GM21717 (cell line): ENCODE measurements around the gene PPP2R3A.

ENCODE experiments used
- ATAC-seq: cut with Tn5 transposase; IDR thresholded peaks from one replicate; pipeline ENCODE4 v1.9.1; 2021; ENCODE audit warnings: mild to moderate bottlenecking, moderate library complexity; ENCODE audit not compliant: unreplicated experiment

The PPP2R3A gene

GRCh38 chr3:136022529-136023263 is 57.2 kb downstream of the PPP2R3A start:
- no peak for ATAC-seq

- no peak for ATAC-seq
These were observed 57.9 kb downstream of the PPP2R3A start for GRCh38 chr3:136023264-136023978.

GRCh38 chr3:136036306-136036705 is 70.8 kb downstream of the PPP2R3A start:
- no peak for ATAC-seq

GRCh38 chr3:136038668-136039067 is 73.1 kb downstream of the PPP2R3A start:
- no peak for ATAC-seq

- ATAC-seq, result no peak
These were observed 77.2 kb downstream of the PPP2R3A start for GRCh38 chr3:136042608-136043221.

GRCh38 chr3:136044980-136045745 is 79.6 kb downstream of the PPP2R3A start:
- ATAC-seq, result no peak

GRCh38 chr3:136048068-136048467 is 82.5 kb downstream of the PPP2R3A start:
- no peak for ATAC-seq

GRCh38 chr3:136050250-136050649 is 84.7 kb downstream of the PPP2R3A start:
- no peak for ATAC-seq

- ATAC-seq, result no peak
These were observed 90.0 kb downstream of the PPP2R3A start for GRCh38 chr3:136055491-136055890.

GRCh38 chr3:136067211-136067610 is 101.7 kb downstream of the PPP2R3A start:
- ATAC-seq, result no peak

GRCh38 chr3:136068708-136069107 is 103.2 kb downstream of the PPP2R3A start:
- no peak for ATAC-seq

GRCh38 chr3:136069933-136070332 is 104.4 kb downstream of the PPP2R3A start:
- no peak for ATAC-seq

- no peak for ATAC-seq
These were observed 104.8 kb downstream of the PPP2R3A start for GRCh38 chr3:136070334-136070733.

GRCh38 chr3:136070953-136071949 is 105.7 kb downstream of the PPP2R3A start:
- no peak for ATAC-seq

- ATAC-seq, result no peak
These were observed 109.1 kb downstream of the PPP2R3A start for GRCh38 chr3:136074546-136075170.

- ATAC-seq, result no peak
These were observed 109.8 kb downstream of the PPP2R3A start for GRCh38 chr3:136075218-136075808.

GRCh38 chr3:136075811-136076210 is 110.3 kb downstream of the PPP2R3A start:
- ATAC-seq, result no peak

GRCh38 chr3:136078421-136079364 is 113.2 kb downstream of the PPP2R3A start:
- ATAC-seq, result no peak
